Type B pancreatic cell (in vitro differentiated cells): ENCODE data around the gene FURIN. TPM values are rescaled to one million over a fixed set of nuclear protein-coding genes. Genes with fewer than 3 reads are reported as not detected.

Experiments
- DNase-seq: peaks from one replicate; pipeline ENCODE4 v3.0.0; 2021; ENCODE audit warnings: mixed read lengths; ENCODE audit not compliant: unreplicated experiment; ENCODE audit errors: extremely low spot score
- H3K27ac Mint-ChIP-seq: 2 replicates; pipeline ENCODE4 v1.8.0; 2021; ENCODE audit warnings: mild to moderate bottlenecking, mixed read lengths
- H3K27me3 Mint-ChIP-seq: 2 replicates; pipeline ENCODE4 v1.8.0; 2021; ENCODE audit warnings: mixed read lengths
- H3K36me3 Mint-ChIP-seq: 2 replicates; pipeline ENCODE4 v1.8.0; 2021; ENCODE audit warnings: mixed read lengths
- H3K4me1 Mint-ChIP-seq: one replicate; pipeline ENCODE4 v1.8.0; 2021; ENCODE audit warnings: mixed read lengths; ENCODE audit not compliant: unreplicated experiment
- H3K4me3 Mint-ChIP-seq: 2 replicates; pipeline ENCODE4 v1.8.0; 2021; ENCODE audit warnings: mild to moderate bottlenecking, mixed read lengths
- H3K9me3 Mint-ChIP-seq: 2 replicates; pipeline ENCODE4 v1.8.0; 2021; ENCODE audit warnings: mixed read lengths
- total RNA-seq: library from RNA; stranded (reverse); gene quantifications from 2 replicates; pipeline ENCODE4 v1.2.1, GENCODE V29; 2021; ENCODE audit warnings: low replicate concordance
- TF ChIP-seq, protein P1 (sequence below): fragments of 200-600 bp; sonication (generic); conservative IDR thresholded peaks from 2 replicates; pipeline ENCODE4 v1.5.0; 2021; ENCODE audit warnings: antibody characterized with exemption, mild to moderate bottlenecking

Gene FURIN
- total RNA-seq, 1 donor from 2014 or later, result 37.7 TPM

DNA sequence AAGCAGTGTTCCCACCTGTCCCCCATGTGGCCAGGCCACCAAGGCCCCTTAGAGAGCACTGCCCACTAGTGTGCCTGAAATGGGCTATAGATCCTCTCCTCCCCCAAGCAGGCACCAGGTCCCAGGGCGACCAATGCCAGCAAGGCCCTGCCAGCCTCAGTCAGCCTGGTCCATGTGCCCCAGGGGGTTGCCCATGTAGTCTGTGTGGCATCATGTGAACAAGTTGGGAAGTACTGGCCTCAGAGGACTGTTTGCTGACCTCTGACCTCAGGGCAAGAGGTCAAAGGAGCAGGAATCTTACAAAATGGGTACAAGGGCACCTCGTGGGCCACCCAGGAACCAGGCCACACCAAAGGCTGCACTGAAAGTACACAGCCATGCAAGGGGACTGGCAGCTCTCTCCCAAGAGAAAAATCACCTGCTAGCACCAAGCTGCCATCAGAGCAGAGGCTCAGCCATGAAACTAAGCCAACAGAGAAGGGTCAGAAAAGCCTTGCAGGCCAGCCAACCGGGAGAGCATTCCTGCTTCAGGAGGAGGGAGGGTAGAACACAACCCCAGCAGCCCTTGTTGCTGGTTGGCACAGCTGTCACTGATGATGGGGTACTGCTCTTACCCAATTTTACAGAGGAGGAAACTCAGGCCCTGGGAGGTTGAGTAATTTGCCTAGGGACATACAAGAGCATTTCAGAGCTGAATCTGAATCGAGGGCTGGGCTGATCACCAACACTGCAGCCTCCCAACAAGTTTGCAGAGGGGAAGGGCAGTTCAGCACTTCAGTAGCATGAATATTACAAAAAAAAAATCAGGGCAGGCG is 5.2 kb upstream of the FURIN start:
- H3K36me3 Mint-ChIP-seq, result no peaks in the 10 kb centered on the region
- H3K27ac Mint-ChIP-seq, result no peak overlapping the region
- peaks cover 7% of the 10 kb centered on the region for H3K4me1 Mint-ChIP-seq

DNA sequence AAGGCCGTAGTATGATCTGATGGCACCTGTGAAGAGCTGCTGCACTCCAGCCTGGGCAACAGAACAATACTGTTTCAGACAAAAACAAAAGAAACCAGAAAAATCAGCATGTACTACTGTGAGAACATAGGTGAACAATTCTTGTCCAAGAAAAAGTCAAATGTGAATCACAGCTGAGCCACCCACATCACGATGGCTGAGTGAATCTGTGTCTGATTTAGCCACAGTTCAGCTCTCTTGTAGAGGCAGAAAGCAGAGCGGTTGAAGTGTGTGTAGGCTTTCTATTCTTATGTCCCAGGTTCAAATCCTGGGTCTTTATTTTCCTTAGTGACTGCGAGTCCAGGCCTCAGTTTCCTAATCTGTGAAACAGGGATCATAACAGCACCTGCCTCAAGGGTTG is 4.4 kb upstream of the FURIN start:
- no peak for DNase-seq
- no peak overlapping the region for H3K4me3 Mint-ChIP-seq
- H3K36me3 Mint-ChIP-seq, result no peaks in the 10 kb centered on the region
- TF ChIP-seq, protein P1, sequence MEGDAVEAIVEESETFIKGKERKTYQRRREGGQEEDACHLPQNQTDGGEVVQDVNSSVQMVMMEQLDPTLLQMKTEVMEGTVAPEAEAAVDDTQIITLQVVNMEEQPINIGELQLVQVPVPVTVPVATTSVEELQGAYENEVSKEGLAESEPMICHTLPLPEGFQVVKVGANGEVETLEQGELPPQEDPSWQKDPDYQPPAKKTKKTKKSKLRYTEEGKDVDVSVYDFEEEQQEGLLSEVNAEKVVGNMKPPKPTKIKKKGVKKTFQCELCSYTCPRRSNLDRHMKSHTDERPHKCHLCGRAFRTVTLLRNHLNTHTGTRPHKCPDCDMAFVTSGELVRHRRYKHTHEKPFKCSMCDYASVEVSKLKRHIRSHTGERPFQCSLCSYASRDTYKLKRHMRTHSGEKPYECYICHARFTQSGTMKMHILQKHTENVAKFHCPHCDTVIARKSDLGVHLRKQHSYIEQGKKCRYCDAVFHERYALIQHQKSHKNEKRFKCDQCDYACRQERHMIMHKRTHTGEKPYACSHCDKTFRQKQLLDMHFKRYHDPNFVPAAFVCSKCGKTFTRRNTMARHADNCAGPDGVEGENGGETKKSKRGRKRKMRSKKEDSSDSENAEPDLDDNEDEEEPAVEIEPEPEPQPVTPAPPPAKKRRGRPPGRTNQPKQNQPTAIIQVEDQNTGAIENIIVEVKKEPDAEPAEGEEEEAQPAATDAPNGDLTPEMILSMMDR, result no peak
- peaks cover 13% of the 10 kb centered on the region for H3K4me1 Mint-ChIP-seq
- no peaks in the 10 kb centered on the region for H3K27me3 Mint-ChIP-seq
- no peak overlapping the region for H3K27ac Mint-ChIP-seq
- no peaks in the 10 kb centered on the region for H3K9me3 Mint-ChIP-seq

More for the DNA sequence above, 5.2 kb upstream of the FURIN start:
- no peaks in the 10 kb centered on the region for H3K27me3 Mint-ChIP-seq
- H3K9me3 Mint-ChIP-seq, result no peaks in the 10 kb centered on the region
- DNase-seq, result no peak
- H3K4me3 Mint-ChIP-seq, result no peak overlapping the region
- TF ChIP-seq, protein P1, result no peak

DNA sequence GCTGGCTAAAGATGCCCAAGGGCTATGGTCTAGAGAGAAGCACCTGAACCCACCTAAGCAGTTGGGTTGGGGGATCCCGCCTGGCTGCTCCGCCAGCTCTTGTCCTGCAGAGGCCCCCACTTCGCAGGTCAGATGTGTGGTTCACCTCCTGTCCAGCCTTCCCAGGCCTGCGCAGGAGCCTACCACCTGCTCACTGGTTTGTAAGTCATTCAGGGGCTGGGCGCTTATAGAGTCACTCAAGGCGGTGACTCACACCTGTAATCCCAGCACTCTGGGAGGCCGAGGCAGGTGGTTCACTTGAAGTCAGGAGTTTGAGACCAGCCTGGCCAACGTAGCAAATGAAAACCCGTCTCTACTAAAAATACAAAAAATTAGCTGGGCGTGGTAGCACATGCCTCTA is 3.9 kb upstream of the FURIN start:
- Mint-ChIP-seq H3K27me3 (no peaks in the 10 kb centered on the region), H3K36me3 (no peaks in the 10 kb centered on the region), H3K27ac (no peak overlapping the region), H3K9me3 (no peaks in the 10 kb centered on the region), H3K4me1 (peaks cover 14% of the 10 kb centered on the region), H3K4me3 (no peak overlapping the region)
- no peak for DNase-seq
- TF ChIP-seq, protein P1, result no peak

DNA sequence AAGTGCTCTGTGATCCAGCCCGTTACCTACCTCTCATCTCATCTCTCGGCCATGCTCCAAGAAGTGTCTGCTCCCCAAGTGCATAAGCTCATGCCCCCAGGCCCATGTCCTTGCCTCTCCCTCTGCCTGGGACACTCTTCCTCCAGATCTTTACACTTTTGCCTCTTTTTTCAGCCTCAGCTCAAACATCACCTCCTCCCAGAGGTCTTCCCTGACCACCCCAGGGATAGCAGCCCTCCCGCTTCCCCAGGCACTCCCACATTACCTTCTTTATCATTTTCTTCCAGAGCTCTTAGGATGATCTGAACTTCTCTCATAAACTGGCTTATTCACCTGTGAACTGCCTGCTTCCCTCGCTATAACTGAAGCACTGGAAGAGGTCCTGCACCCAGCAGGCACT is 2.7 kb upstream of the FURIN start:
- Mint-ChIP-seq H3K9me3 (no peaks in the 10 kb centered on the region), H3K27ac (peak overlapping the region; percentile 24), H3K4me1 (peaks cover 22% of the 10 kb centered on the region), H3K4me3 (no peak overlapping the region), H3K27me3 (no peaks in the 10 kb centered on the region), H3K36me3 (no peaks in the 10 kb centered on the region)
- TF ChIP-seq, protein P1, result no peak
- DNase-seq, result no peak

DNA sequence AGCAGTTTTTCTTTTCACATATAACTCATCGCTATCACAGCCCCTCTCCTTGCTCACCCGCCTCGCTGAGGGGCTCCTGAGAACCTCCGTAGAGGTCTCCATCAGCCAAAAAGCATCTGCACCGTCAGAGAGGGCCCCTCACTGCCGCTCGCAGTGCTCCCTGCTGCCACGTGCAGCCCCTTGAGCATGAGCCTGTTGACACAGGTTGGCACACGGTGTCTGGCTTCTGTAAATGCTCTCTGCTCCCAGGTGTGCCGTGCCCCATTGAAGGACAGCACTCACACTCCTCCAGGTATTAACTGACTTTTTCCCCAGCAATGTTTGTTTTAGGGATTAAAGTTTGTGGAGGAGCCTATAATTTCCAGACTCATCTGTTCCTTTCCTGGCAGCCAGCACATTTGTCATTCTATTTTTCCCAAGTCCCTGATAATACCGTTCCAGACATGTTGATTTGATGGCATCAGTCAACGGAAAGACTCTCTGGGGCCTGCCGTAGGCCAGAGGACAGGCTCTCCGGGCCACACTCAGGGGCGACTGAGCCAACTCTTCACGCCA is 2.1 kb upstream of the FURIN start:
- Mint-ChIP-seq H3K4me1 (peaks cover 25% of the 10 kb centered on the region), H3K4me3 (no peak overlapping the region), H3K9me3 (no peaks in the 10 kb centered on the region), H3K27ac (no peak overlapping the region), H3K27me3 (no peaks in the 10 kb centered on the region), H3K36me3 (no peaks in the 10 kb centered on the region)
- TF ChIP-seq, protein P1, result no peak
- no peak for DNase-seq
